ENCODE measurements around the gene WDR31.

Gene WDR31

GRCh38 chr9:113355040-113355596, 15.0 kb upstream of the WDR31 start:
- Mint-ChIP-seq H3K27ac (no peak overlapping the region), H3K27me3 (ENCODE audit: low read depth) (no peaks in the 10 kb centered on the region)

GRCh38 chr9:113352411-113352810, 12.3 kb upstream of the WDR31 start:
- peaks cover 12% of the 10 kb centered on the region for H3K36me3 Mint-ChIP-seq (ENCODE audit: low read depth)
- H3K4me3 Mint-ChIP-seq, result no peak overlapping the region
- peaks cover 37% of the 10 kb centered on the region for H3K4me1 Mint-ChIP-seq (ENCODE audit: low read depth)
- no peaks in the 10 kb centered on the region for H3K27me3 Mint-ChIP-seq (ENCODE audit: low read depth)
- H3K9me3 Mint-ChIP-seq, result no peaks in the 10 kb centered on the region
- peak overlapping the region; percentile 32 for H3K27ac Mint-ChIP-seq

More at GRCh38 chr9:113355040-113355596, 15.0 kb upstream of the WDR31 start:
- Mint-ChIP-seq H3K36me3 (ENCODE audit: low read depth) (peaks cover 16% of the 10 kb centered on the region), H3K4me3 (no peak overlapping the region), H3K4me1 (ENCODE audit: low read depth) (peaks cover 26% of the 10 kb centered on the region), H3K9me3 (no peaks in the 10 kb centered on the region)

- Mint-ChIP-seq H3K36me3 (ENCODE audit: low read depth) (peaks cover 11% of the 10 kb centered on the region), H3K4me3 (no peak overlapping the region), H3K27me3 (ENCODE audit: low read depth) (no peaks in the 10 kb centered on the region), H3K9me3 (no peaks in the 10 kb centered on the region), H3K4me1 (ENCODE audit: low read depth) (peaks cover 39% of the 10 kb centered on the region), H3K27ac (peak overlapping the region; percentile 4)
Observed at GRCh38 chr9:113352006-113352405, 11.9 kb upstream of the WDR31 start.

GRCh38 chr9:113350937-113351336, 10.9 kb upstream of the WDR31 start:
- Mint-ChIP-seq H3K36me3 (ENCODE audit: low read depth) (peaks cover 4% of the 10 kb centered on the region), H3K27ac (peak overlapping the region; percentile 86), H3K9me3 (no peaks in the 10 kb centered on the region), H3K4me3 (peak overlapping the region; percentile 83), H3K4me1 (ENCODE audit: low read depth) (peaks cover 35% of the 10 kb centered on the region), H3K27me3 (ENCODE audit: low read depth) (no peaks in the 10 kb centered on the region)

GRCh38 chr9:113350107-113350661, 10.1 kb upstream of the WDR31 start:
- peaks cover 4% of the 10 kb centered on the region for H3K36me3 Mint-ChIP-seq (ENCODE audit: low read depth)
- peak overlapping the region; percentile 86 for H3K27ac Mint-ChIP-seq
- H3K4me3 Mint-ChIP-seq, result peak overlapping the region; percentile 83
- H3K9me3 Mint-ChIP-seq, result no peaks in the 10 kb centered on the region
- no peaks in the 10 kb centered on the region for H3K27me3 Mint-ChIP-seq (ENCODE audit: low read depth)
- H3K4me1 Mint-ChIP-seq (ENCODE audit: low read depth), result peaks cover 41% of the 10 kb centered on the region

GRCh38 chr9:113349445-113350094, 9.5 kb upstream of the WDR31 start, which contains the start of gene BSPRY:
Gene BSPRY, plus strand, starts transcription at chr9:113349541. Its CDS starts 39 bp downstream, at chr9:113349580.
- Mint-ChIP-seq H3K4me3 (peak within 1 kb of the TSS; percentile 83), H3K36me3 (ENCODE audit: low read depth) (peaks cover 4% of the 10 kb centered on the region), H3K27me3 (ENCODE audit: low read depth) (no peaks in the 10 kb centered on the region), H3K9me3 (no peaks in the 10 kb centered on the region), H3K4me1 (ENCODE audit: low read depth) (peaks cover 46% of the 10 kb centered on the region), H3K27ac (peak within 1 kb of the TSS; percentile 86)

DNA sequence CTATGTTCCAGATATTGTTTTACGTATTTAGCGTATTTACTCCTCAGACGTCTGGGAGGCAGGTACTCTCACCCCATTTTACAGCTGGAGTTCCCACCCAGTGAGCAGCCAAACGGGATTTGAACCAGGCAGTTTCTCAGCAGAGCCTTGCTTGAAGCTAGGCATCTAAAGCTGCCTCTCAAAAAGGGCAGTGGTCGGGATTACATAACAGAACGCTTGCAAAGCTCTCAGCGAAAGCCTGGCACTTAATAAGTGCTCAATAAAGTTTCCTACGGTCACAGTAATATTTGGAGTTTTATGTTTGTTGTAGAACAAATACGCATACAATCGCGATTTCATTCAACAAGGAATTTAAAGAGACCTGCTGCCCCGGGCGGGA, 9.0 kb upstream of the WDR31 start:
- Mint-ChIP-seq H3K4me1 (ENCODE audit: low read depth) (peaks cover 46% of the 10 kb centered on the region), H3K36me3 (ENCODE audit: low read depth) (peaks cover 3% of the 10 kb centered on the region), H3K27ac (peak overlapping the region; percentile 76), H3K4me3 (peak overlapping the region; percentile 76), H3K27me3 (ENCODE audit: low read depth) (no peaks in the 10 kb centered on the region), H3K9me3 (no peaks in the 10 kb centered on the region)

DNA sequence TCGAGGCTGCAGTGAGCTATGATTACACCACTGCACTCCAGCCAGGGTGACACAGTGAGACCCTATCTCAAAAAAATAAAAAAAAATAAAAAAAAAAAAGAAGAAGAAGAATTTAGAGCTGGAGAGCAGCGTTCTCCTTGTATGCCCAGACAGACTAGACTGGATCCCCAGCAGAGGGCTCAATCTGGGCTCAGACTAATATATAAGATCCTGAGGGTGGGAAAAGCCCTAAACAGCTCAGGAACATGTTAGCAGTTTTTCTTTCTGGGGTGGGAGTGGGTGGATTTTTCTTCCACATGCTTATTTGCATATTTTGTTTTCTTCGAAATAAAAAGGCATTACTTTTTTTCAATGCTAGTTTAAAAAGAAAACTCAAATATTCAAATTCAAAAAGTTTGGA, 8.4 kb upstream of the WDR31 start:
- H3K36me3 Mint-ChIP-seq (ENCODE audit: low read depth), result no peaks in the 10 kb centered on the region
- H3K27ac Mint-ChIP-seq, result peak overlapping the region; percentile 87
- H3K9me3 Mint-ChIP-seq, result peaks cover under 1% of the 10 kb centered on the region
- peaks cover 51% of the 10 kb centered on the region for H3K4me1 Mint-ChIP-seq (ENCODE audit: low read depth)
- H3K27me3 Mint-ChIP-seq (ENCODE audit: low read depth), result no peaks in the 10 kb centered on the region
- peak overlapping the region; percentile 63 for H3K4me3 Mint-ChIP-seq

GRCh38 chr9:113345671-113346070, 5.6 kb upstream of the WDR31 start:
- Mint-ChIP-seq H3K4me1 (ENCODE audit: low read depth) (peaks cover 52% of the 10 kb centered on the region), H3K27ac (peak overlapping the region; percentile 55), H3K9me3 (peaks cover 3% of the 10 kb centered on the region), H3K4me3 (no peak overlapping the region), H3K27me3 (ENCODE audit: low read depth) (no peaks in the 10 kb centered on the region), H3K36me3 (ENCODE audit: low read depth) (no peaks in the 10 kb centered on the region)

GRCh38 chr9:113345190-113345589, 5.1 kb upstream of the WDR31 start:
- Mint-ChIP-seq H3K4me1 (ENCODE audit: low read depth) (peaks cover 52% of the 10 kb centered on the region), H3K4me3 (no peak overlapping the region), H3K9me3 (peaks cover 3% of the 10 kb centered on the region), H3K36me3 (ENCODE audit: low read depth) (no peaks in the 10 kb centered on the region), H3K27me3 (ENCODE audit: low read depth) (no peaks in the 10 kb centered on the region), H3K27ac (peak overlapping the region; percentile 55)

DNA sequence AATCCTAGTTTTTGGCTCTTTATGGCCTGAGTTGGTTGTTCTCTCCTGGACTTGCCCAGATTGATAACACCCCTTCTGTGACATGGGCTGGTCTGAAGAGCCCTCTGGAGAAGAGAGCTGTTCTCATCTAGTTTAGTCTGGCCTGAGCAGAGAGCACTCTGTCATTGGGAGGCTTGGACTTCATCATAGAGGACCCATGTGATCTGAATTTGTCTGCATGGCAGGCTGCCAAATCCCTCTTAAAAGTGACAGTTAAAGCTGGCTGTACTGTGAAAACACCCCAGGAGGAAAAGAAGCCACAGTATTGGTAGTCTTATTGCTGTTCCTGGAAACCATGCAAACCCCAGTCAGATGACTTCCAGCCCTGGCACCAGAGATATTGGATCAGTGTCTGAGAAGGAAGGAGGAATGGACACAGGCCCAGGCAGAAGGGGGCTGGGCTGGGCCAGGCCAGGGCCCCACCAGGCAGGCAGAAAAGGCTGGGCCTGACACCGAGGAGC, 3.7 kb upstream of the WDR31 start:
- Mint-ChIP-seq H3K9me3 (peaks cover 3% of the 10 kb centered on the region), H3K4me3 (no peak overlapping the region), H3K27ac (peak overlapping the region; percentile 54), H3K27me3 (ENCODE audit: low read depth) (no peaks in the 10 kb centered on the region), H3K36me3 (ENCODE audit: low read depth) (no peaks in the 10 kb centered on the region), H3K4me1 (ENCODE audit: low read depth) (peaks cover 54% of the 10 kb centered on the region)

DNA sequence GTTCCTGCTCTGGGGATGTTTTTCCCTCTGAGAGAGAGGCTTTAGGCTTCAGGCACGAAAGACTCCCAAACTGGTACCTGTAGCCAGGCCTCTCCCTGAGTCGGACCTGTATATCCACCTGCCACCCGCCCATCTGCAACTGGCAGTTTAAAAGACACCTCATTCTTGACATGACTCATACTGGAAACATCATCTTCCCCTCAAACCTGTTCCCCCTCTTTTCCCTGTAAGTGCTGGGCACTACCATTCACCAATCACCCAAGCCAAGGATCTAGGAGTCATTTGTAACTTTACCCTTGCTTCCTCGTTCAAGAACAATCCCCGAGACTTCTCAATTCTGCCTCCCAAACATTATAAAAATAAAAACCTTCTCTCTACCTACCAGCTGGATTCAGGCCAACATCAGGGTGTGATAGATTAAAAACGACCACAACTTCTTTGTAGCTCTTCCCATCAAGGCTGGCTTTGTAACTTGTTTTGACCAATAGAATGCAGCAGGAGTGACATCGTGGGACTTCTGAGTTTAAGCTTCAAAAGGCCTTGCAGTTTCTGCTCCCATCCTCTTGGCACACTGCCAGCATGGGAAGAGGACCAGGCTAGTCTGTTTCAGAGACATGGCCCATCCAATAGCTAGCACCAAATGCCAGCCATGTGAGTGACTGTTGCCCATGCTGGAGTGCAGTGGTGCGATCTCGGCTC, 1.8 kb upstream of the WDR31 start:
- Mint-ChIP-seq H3K4me1 (ENCODE audit: low read depth) (peaks cover 47% of the 10 kb centered on the region), H3K27ac (peak overlapping the region; percentile 86), H3K27me3 (ENCODE audit: low read depth) (no peaks in the 10 kb centered on the region), H3K9me3 (peaks cover 3% of the 10 kb centered on the region), H3K4me3 (peak overlapping the region; percentile 64), H3K36me3 (ENCODE audit: low read depth) (no peaks in the 10 kb centered on the region)

DNA sequence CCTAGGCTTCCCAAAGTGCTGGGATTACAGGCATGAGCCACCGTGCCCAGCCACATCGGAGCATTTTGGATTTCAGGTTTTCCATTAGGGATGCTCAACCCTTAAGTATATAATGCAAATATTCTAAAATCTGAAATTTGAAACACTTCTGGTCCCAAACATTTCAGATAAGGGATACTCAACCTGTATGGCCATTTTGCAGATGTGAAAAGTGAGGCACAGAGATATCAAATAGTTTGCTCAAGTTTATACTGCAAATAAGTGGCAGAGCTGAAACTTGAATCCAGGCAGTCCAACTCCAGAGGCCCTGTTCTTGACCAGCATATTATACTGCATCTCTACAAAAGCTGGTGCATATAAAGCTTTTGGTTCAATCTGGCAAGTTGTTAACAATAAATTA, 2.4 kb downstream of the WDR31 start:
- Mint-ChIP-seq H3K9me3 (no peaks in the 10 kb centered on the region), H3K27me3 (ENCODE audit: low read depth) (no peaks in the 10 kb centered on the region), H3K36me3 (ENCODE audit: low read depth) (no peaks in the 10 kb centered on the region), H3K27ac (no peak overlapping the region), H3K4me3 (no peak overlapping the region), H3K4me1 (ENCODE audit: low read depth) (peaks cover 33% of the 10 kb centered on the region)

- Mint-ChIP-seq H3K27ac (no peak overlapping the region), H3K36me3 (ENCODE audit: low read depth) (no peaks in the 10 kb centered on the region), H3K4me1 (ENCODE audit: low read depth) (peaks cover 6% of the 10 kb centered on the region), H3K9me3 (no peaks in the 10 kb centered on the region), H3K4me3 (no peak overlapping the region), H3K27me3 (ENCODE audit: low read depth) (no peaks in the 10 kb centered on the region)
Observed at GRCh38 chr9:113331780-113332179, 8.3 kb downstream of the WDR31 start.
